Kidney (tissue), 2 donors: Measurements from ENCODE around the gene ZMAT3. TPM values are rescaled to one million over a fixed set of nuclear protein-coding genes. Genes with fewer than 3 reads are reported as not detected.

Experiments
- polyA plus RNA-seq: library from polyadenylated mRNA; stranded (reverse); fragments of 350-450 nt; fragmentation: Illumina TruSeq; extraction: RNeasy Lipid Tissue Mini Kit (QIAGEN cat#74804); gene quantifications from one replicate; pipeline ENCODE4 v1.2.3, GENCODE V29; 2014; ENCODE audit warnings: low read depth, low replicate concordance; ENCODE audit not compliant: insufficient read depth
- total RNA-seq: library from RNA; stranded (reverse); fragmentation: NEBNext Ultra II Directional; extraction: Animal tissue kit (Norgen Biotek cat#: 25700); gene quantifications from one replicate; pipeline ENCODE4 v1.2.1, GENCODE V29; 2021
- donor health status: DM: yes; HTN: yes; CAD: no.

ZMAT3 gene
- total and polyA plus RNA-seq, 2 donors from 2014 or later: 4.2 to 26.1 TPM

Other genes starting within 250 kb of the ZMAT3 start
- gene PIK3CA, start 76.5 kb upstream of the ZMAT3 start, total RNA-seq: 24.8 TPM
- 6.1 TPM for gene PIK3CA, start 76.5 kb upstream of the ZMAT3 start, polyA plus RNA-seq
- 3.7 TPM for gene KCNMB3, start 179.3 kb upstream of the ZMAT3 start, total RNA-seq
- gene KCNMB3, start 179.3 kb upstream of the ZMAT3 start, polyA plus RNA-seq: 1.7 TPM